Mucosa of descending colon (tissue), 3 donors: ENCODE data around the gene POLR3H. TPM values are rescaled to one million over a fixed set of nuclear protein-coding genes. Genes with fewer than 3 reads are reported as not detected.
"Not testable (repeated sequence)": the region's sequence is repeated elsewhere in the genome, so short reads cannot be mapped to it uniquely, and the experiment has no call there.

ENCODE experiments used
- ATAC-seq: fragments of 200-7000 bp; cut with Tn5 transposase; one replicate; pipeline ENCODE4 v1.9.1; 2020; ENCODE audit warnings: mild to moderate bottlenecking, moderate library complexity
- DNase-seq, 3 donors: peaks; one replicate each; pipeline ENCODE4 v3.0.0-alpha.2; 2020
- H3K36me3 ChIP-seq: fragments of 200-600 bp; one replicate; pipeline ENCODE4 v1.8.0; 2021; ENCODE audit warnings: low read depth, mild to moderate bottlenecking
- H3K4me1 ChIP-seq: fragments of 200-600 bp; one replicate; pipeline ENCODE4 v1.8.0; 2021; ENCODE audit warnings: low read depth, mild to moderate bottlenecking
- H3K4me3 ChIP-seq: fragments of 200-600 bp; one replicate; pipeline ENCODE4 v1.8.0; 2021; ENCODE audit warnings: mild to moderate bottlenecking
- H3K9me3 ChIP-seq: fragments of 200-600 bp; one replicate; pipeline ENCODE4 v1.8.0; 2021; ENCODE audit warnings: mild to moderate bottlenecking
- CTCF ChIP-seq: fragments of 200-600 bp; IDR thresholded peaks from one replicate; pipeline ENCODE4 v1.8.0; 2022; ENCODE audit warnings: antibody characterized with exemption, mild to moderate bottlenecking
- intact Hi-C, 2 donors: fragments of 100-400 bp; cut with DNase I in 1 of 2; cut with micrococcal nuclease in 1 of 2; formaldehyde crosslinking; loops; one replicate each; pipeline versions ENCODE4 v1.11.0 to v1.11.1; 2022; cut with DNase I, micrococcal nuclease
- total RNA-seq, 3 donors: library from RNA; stranded (reverse); fragmentation: NEBNext Ultra II Directional in 2 of 3; extraction: Animal tissue kit (Norgen Biotek cat#: 25700) in 2 of 3; gene quantifications; one replicate each; pipeline versions ENCODE4 v1.2.1 to v1.2.4, GENCODE V29; 2021 to 2023
- donor health status: DM: no; HTN: no; CAD: no; lungs with moderate emphysema.
- donor health status: DM: no; HTN: no; CAD: no.
- donor health status: DM: no; HTN: yes; CAD: no.

Gene POLR3H
- total RNA-seq, 3 donors from 2014 or later, result 12.4 to 26.1 (median 15.7) TPM

GRCh38 chr22:41576877-41577276 is 32.6 kb upstream of the POLR3H start:
- DNase-seq, result peak in 2 of 3 donors; percentile 52 to 60
- intact Hi-C loops, result no loop called here
- Histone ChIP-seq H3K36me3 (peaks cover 6% of the 10 kb centered on the region), H3K4me3 (no peak overlapping the region), H3K9me3 (no peaks in the 10 kb centered on the region), H3K4me1 (no peaks in the 10 kb centered on the region)
- ATAC-seq, result peak; percentile 69
- no peak for TF ChIP-seq CTCF

- Histone ChIP-seq H3K4me1 (no peaks in the 10 kb centered on the region), H3K4me3 (no peak overlapping the region), H3K9me3 (no peaks in the 10 kb centered on the region), H3K36me3 (peaks cover 6% of the 10 kb centered on the region)
- intact Hi-C loops, result no loop called here
- DNase-seq (no peak), ATAC-seq (no peak)
- TF ChIP-seq CTCF, result no peak
Observed at GRCh38 chr22:41575533-41575932, 31.3 kb upstream of the POLR3H start.

- intact Hi-C loops, result no loop called here
Observed at GRCh38 chr22:41574847-41575381, 30.6 kb upstream of the POLR3H start.

GRCh38 chr22:41573677-41574076 is 29.4 kb upstream of the POLR3H start:
- H3K36me3 ChIP-seq, result peaks cover 6% of the 10 kb centered on the region
- intact Hi-C loops, result no loop called here
- DNase-seq (no peak), ATAC-seq (no peak)
- H3K4me3 ChIP-seq, result no peak overlapping the region
- TF ChIP-seq CTCF, result no peak
- H3K4me1 ChIP-seq, result no peaks in the 10 kb centered on the region
- no peaks in the 10 kb centered on the region for H3K9me3 ChIP-seq

More at GRCh38 chr22:41574847-41575381, 30.6 kb upstream of the POLR3H start:
- no peak overlapping the region for H3K4me3 ChIP-seq
- no peak for TF ChIP-seq CTCF
- ATAC-seq, result peak; percentile 25
- peaks cover 6% of the 10 kb centered on the region for H3K36me3 ChIP-seq
- peak in 2 of 3 donors; percentile 49 to 67 for DNase-seq
- H3K4me1 ChIP-seq, result no peaks in the 10 kb centered on the region
- H3K9me3 ChIP-seq, result no peaks in the 10 kb centered on the region

- H3K9me3 ChIP-seq, intact Hi-C loops, H3K4me1 ChIP-seq, H3K36me3 ChIP-seq, H3K4me3 ChIP-seq, ATAC-seq, DNase-seq: not testable (repeated sequence)
Observed at GRCh38 chr22:41572305-41572704, 28.0 kb upstream of the POLR3H start.

- H3K4me3 ChIP-seq, result no peak overlapping the region
- H3K9me3 ChIP-seq, result no peaks in the 10 kb centered on the region
- TF ChIP-seq CTCF, result no peak
- ATAC-seq (no peak), DNase-seq (no peak)
- intact Hi-C loops, result no loop called here
- peaks cover 5% of the 10 kb centered on the region for H3K36me3 ChIP-seq
- H3K4me1 ChIP-seq, result no peaks in the 10 kb centered on the region
Observed at GRCh38 chr22:41571786-41572185, 27.5 kb upstream of the POLR3H start.
